T follicular helper cell (primary cell): ENCODE data around the gene ZNF574.
"Not testable (repeated sequence)": the region's sequence is repeated elsewhere in the genome, so short reads cannot be mapped to it uniquely, and the experiment has no call there.

Experiments
- DNase-seq: peaks from one replicate; pipeline ENCODE4 v3.0.0-alpha.2; 2020; ENCODE audit warnings: low read depth

ZNF574 gene

GRCh38 chr19:42099336-42099925 lies 23.5 kb downstream of the ZNF574 start:
- no peak for DNase-seq

- DNase-seq: not testable (repeated sequence)
These were observed 24.3 kb downstream of the ZNF574 start for GRCh38 chr19:42100241-42100640.

GRCh38 chr19:42102877-42103276 lies 26.9 kb downstream of the ZNF574 start:
- DNase-seq: no peak

- DNase-seq: no peak
These were observed 29.4 kb downstream of the ZNF574 start for GRCh38 chr19:42105368-42105767.

DNA sequence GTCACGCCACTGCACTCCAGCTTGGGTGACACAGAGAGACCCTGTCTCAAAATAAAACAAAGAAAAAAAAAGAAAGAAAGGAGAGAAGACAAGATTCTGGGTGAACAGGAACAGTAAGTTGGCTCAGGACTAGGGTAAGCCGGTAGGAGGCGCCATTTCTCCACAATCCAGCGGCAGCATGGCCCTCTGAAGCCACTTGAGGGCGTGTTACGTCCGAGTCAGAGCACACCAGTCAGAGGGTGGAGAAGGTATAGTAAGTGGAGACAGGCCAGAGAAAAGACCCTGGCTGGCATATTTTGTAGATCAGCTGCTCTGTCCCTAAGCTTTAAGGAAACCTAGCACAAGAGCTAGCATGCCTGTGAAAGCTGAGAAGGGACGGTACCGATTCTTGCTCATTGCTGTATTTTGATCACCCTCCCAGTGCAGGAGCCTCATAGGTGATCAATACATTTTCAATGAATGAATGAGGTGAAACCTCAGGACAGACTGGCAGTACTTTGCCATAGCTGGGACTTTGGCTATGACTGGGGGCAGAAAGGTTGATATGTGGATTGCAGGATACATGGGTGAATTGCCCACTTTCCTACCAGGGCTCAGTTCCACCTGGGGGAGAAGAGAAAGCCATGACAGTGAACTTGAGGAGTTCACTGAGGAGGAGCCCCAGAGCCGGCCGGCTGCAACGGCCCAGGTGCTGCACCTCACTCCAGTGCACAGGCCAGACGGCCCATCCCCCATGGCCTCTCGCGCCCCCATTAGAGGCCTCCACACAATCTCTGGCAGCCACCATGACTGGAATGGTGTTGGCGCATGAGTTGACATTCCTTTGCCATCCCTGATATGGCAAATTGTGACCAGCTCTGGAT lies 32.8 kb downstream of the ZNF574 start:
- peak; percentile 84 for DNase-seq

DNA sequence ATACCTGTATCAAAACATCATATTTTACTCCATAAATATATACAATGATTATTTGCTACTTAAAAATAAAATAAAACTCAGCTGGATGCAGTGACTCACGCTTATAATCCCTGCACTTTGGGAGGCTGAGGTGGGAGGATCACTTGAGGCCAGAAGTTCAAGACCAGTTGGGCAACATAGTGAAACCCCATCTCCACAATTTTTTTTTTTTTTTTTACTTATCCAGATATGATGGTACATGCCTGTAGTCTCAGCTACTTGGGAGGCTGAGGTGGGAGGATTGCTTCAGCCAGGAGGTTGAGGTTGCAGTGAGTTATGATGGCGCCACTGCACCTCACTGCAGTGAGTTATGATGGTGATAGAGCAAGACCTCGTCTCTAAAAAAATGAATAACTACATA lies 33.9 kb downstream of the ZNF574 start:
- no peak for DNase-seq

DNA sequence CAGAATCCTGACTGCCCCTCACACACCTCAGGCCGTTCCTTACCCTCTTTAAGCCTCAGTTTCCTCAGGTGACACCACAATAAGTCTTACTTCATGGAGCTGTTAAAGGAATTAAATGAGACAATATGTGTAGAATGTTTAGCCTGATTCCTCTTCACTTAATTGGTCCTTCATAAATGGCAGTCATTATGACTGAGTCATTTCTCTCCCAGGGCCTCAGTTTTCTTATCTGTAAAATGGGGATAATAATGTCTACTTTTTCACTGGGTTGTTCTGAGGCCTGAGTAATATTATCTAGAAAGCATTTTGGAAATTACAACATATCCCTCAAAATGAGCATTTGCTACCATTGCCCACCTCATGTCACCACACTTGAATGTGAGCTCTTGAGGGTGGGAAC lies 34.7 kb downstream of the ZNF574 start:
- DNase-seq: no peak

- DNase-seq: no peak
These were observed 35.4 kb downstream of the ZNF574 start for GRCh38 chr19:42111384-42111783.

GRCh38 chr19:42111811-42112210 lies 35.8 kb downstream of the ZNF574 start:
- no peak for DNase-seq

DNA sequence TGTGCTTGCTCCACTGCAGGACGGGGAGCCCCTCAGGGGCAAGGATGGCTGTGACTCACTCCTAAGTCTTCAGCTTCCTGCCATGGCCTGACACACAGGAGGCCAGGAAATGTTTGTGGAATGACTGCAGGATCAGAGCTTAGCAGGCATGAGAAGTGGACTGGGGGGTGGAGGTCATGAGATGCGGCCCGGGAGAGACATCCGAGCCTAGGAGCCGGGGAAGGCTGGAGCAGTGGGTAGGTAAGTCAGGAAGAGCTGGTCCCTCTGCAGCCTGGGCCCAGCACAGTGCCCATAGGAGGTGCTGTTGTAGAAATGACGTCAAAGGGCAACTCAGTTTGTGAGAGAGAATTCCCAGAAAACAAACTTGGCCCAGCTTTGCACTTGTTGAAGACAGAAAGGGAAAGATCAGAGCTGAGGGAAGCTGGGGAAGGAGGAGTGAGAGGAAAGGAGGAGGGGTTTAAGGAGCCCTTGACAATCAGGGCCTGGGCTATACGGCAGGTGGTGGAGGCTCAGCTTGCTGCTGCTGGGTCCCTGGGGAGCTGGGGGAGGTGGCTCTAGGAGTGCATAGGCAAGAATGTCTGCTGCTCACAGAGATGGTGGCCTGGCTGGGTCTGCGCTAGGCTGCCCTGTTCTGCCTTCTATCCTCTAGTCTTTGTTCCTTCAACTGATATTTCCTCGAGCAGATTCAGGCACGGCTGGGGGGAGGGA lies 37.8 kb downstream of the ZNF574 start:
- DNase-seq: no peak

DNA sequence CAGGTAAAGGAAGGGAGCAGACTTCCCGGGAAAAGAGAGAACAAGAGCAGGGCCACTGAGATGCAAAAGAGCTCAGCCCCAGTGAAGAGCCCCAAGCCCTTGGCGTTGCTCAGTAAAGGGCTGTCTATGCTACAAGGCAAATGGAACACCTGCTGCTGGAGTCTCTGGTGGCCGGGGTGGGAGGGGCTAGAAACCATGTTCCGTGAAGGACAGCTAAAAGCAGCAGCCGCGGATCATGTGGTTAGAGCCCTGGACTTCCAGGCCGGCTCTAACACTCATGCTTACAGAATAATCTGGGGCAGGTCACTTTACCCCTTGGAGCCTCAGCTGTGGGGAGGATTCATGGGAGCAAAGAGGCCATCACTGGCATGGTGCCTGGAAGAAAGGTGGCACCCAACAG lies 38.4 kb downstream of the ZNF574 start:
- DNase-seq: no peak

DNA sequence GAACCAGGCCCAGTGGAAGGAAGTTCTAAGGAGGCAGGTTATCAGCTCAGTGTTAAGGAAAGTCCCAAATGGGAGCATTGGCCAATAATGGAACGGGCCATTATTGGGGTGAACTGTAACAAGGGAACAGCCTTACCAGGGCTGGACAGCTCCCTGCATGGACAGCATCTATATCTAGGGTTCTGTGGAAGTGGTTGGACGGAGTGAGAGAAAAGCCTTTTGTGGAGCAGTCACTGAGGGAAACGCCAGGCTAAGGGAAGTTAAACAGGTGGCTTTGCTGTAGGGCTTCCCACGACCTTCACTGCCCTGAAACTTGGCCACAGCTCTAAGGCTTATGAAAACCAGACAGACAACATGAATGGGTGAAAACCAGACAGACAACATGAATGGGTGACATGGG lies 39.3 kb downstream of the ZNF574 start:
- no peak for DNase-seq

DNA sequence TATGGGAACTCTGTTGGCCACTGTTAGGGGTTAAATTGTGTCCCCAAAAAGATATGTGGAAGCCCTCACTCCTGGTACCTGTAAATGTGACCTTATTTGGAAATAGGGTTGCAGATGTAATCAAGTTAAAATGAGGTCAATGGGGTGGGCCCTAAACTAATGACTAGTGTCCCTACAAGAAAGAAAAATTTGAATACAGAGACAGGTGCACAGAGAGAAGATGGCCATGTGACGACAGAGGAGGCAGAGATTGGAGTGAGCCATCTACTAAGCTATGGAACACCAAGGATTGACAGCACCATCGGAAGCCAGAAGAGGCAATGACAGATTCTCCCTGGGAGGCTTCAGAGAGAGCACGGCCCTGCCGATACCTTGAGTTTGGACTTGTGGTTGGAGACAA lies 39.7 kb downstream of the ZNF574 start:
- DNase-seq: no peak

DNA sequence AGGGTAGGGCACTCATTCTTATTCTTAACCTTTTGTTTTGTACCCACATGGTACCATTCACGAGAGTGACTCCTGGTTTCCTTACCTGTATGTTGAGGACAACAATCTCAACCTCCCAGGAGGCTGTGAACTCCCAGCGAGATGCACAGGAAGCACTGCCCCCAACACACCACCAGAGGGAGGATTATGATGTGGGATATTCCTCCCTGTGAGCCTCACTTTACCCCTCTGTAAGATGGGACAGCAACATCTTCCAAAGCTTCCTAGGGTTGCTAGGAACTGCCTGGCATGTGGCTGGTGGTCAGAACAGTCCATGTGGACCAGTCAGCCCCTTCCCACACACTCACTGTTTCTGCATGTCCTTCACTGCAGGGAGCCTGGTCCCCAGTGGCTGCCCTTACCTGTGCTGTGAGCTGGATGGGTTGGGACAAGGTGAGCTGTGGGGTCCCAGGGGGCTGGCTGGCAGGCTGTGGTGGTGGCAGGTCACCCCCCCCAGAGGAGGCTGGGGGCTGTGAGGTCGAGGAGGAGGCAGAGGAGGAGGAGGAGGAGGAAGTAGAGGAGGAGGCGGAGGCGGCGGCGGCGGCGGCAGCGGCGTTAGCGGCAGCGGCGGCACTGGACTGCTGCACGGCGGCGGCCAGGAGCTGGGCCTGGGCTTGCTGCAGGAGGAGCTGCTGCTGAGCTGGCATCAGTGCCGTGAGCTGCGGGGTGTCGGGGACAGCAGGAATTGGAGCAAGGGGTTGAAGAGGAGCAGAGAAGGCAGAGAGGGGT lies 40.5 kb downstream of the ZNF574 start:
- no peak for DNase-seq

DNA sequence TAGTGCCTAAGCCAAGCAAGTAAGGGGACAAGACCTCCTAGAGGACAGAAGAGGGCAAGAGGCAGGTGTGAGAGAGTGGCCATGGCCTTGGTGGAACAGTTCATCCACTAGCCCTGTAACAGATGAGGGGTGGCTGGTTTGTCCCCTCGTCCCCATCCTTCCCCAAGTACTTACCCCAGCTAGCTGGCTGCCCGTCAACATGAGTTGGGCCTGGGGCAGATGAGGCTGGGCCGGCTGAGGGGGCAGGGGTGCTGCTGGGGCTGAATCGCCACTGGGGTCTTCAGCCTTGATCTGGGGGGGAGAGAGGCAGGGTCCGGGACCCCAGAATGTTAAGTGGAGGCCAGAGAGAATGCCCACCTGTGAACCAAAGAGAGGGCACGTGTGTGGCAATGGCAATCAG lies 41.1 kb downstream of the ZNF574 start:
- DNase-seq: no peak

DNA sequence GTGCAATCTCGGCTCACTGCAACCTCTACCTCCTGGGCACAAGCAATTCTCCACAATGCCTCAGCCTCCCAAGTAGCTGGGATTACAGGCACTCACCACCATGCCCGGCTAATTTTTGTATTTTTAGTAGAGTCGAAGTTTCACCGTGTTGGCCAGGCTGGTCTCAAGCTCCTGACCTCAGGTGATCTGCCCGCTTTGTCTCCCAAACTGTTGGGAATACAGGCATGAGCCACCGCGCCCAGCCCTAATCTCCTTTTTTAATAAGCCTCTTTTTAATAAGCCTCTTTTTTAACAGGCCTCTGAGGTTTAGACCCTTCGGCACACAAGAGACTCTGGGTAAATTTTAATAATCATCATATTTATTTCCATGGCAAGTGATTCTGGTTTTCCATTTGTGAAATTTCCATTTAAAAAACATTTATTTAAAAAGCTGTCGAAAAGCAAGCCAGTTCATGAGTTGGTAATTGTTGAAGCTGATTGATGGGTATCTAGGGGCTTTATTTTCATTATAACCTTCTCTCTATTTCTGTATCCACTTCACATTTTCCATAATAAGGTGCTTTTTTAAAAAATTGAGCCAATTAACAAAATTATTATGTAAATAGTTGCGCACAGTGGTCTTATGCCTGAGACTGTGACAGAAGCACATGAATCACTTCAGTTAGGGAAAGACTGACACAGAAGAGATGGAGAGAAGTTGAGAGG lies 44.5 kb downstream of the ZNF574 start:
- DNase-seq: no peak

DNA sequence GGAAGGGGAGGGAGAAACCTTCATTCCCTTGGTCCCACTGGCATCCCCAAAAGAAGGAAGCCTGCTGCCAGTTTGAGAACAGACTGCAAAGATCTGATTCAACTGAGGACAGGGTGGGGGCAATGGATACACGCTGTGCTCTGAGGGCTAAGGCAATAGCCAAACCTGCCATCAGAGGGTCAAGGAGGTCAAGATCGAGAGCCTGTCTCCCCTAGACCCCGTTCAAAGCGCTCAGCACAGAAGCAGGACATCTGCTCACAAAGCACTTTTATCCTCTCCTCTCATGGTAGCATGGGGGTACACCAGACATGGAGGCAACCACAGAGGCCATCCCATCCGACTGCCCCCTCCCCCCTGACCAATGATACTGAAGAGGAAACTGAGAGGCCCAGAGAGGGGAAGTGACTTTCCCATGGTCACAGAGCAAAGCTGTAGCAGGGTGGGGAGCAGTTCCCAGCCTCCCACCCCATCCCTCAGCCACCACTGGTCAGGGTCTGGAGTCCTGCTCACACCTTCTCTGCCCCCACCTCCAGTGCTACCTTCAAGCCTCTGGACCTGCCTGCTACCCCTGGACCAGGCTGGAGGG lies 45.2 kb downstream of the ZNF574 start:
- no peak for DNase-seq

GRCh38 chr19:42121656-42122069 lies 45.7 kb downstream of the ZNF574 start:
- DNase-seq: peak; percentile 67

GRCh38 chr19:42122691-42123607 lies 47.0 kb downstream of the ZNF574 start:
- peak; percentile 24 for DNase-seq

DNA sequence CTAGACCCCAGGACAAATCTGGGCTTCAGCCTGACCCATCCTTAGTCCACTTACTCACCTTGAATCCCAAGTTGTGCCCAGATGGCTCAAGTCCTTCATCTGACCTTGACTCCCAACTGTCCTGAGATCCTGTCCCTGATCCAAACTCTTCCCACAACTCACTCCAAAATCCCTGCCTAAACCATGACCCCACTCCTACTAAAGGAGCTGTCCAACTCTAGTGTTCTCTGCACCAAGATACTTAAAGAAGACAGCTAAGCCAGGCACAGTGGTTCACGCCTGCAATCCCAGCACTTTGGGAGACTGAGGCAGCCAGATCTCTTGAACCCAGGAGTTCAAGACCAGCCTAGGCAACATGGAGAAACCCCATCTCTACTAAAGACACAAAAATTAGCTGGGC lies 47.8 kb downstream of the ZNF574 start:
- no peak for DNase-seq
